Activated T-cell treated with anti-CD3 and anti-CD28 coated beads for 24 hours (primary cell): Measurements from ENCODE around the gene DUS2.
"Not testable (repeated sequence)": the region's sequence is repeated elsewhere in the genome, so short reads cannot be mapped to it uniquely, and the experiment has no call there.

Source experiments
- DNase-seq: peaks from one replicate; pipeline ENCODE4 v3.0.0-alpha.2; 2020; ENCODE audit warnings: low read depth

The DUS2 gene

DNA sequence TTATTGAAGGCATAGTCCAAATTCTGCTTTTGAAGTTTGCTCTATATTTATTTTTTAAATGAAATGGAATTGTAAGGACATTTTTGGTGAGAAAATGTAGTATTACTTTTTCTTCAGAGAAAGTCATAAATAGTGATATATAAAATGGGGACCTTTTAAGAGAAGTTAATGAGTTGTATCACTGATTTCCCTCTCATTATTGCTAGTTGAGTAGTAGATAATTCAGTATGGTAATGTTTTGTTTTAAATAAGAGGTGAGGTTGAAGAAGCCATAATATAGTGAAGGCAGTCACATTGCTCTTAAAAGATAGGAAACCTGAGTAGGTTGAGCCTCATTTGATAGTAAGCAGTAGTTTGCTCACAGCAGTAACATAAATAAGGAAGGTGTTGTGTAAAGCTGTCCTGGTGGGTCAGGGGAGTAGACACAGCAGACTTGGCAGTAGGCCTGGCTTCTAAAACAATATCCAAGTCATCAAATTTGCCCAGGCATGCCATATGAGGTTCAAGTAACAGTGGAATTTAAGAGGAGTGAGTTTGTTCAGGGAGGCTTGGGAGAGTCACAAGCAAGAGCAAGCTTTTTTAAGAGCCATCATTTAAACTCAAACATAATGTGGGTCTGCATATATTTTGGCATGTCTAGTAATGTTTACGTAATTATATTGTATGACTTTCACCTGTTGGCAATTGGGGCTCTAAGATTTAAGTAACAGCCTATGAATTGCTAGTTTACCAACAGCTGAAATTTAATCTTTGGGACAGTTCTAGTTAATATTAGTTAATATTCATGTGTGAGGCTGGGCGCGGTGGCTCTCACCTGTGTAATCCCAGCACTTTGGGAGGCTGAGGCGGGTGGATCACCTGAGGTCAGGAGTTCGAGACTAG lies 68.5 kb downstream of the DUS2 start:
- DNase-seq: no peak

DNA sequence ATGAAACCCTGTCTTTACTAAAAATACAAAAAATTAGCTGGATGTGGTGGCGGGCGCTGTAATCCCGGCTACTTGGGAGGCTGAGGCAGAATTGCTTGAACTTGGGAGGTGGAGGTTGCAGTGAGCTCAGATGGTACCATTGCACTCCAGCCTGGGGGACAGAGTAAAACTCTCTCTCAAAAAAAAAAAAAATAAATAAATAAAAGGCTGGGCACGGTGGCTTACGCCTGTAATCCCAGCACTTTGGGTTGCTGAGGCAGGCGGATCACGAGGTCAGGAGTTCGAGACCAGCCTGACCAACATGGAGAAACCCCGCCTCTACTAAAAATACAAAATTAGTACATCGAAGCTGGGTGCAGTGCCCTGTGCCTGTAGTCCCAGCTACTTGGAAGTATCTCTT lies 69.2 kb downstream of the DUS2 start:
- not testable (repeated sequence) for DNase-seq

DNA sequence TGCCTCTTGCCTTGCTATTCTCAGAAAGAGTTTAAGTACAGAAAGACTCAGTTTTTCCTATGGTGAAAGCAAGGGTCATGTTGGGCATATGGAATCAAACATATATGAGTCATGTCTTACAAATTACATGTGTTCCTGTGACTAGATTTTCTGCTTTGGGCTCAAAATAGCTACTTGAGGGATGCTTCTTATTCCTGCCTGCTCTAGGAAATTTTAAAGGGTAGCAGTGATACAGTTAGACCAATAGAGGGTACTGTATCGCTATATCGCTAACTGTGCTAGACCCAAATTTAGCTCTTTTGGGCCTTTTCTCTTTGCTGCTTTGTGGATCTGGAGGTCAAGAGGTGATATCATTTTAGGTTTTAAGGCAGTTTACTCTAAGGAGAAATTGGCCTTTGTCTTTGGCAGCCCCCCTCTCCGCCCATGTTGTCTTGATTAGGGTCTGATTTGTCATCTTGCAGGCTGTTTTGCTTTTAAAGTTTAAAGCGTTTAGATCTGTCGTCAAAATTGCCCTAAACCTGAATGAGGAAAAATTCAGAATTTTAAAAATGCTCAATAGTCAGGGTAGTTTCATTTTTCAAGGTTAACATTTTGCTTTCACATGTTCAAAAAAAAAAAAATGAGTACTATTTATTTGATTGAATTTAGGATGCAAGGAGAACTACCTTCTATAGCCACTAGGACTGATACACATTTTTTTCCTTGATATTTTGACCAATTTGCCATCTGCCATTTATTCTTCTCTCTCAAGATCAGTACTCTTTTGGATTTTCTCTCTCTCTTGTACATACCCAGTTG lies 70.9 kb downstream of the DUS2 start:
- DNase-seq: no peak

- DNase-seq: no peak
Measured at GRCh38 chr16:68094614-68094934, 71.5 kb downstream of the DUS2 start.

- no peak for DNase-seq
Measured at GRCh38 chr16:68096491-68096890, 73.4 kb downstream of the DUS2 start.

DNA sequence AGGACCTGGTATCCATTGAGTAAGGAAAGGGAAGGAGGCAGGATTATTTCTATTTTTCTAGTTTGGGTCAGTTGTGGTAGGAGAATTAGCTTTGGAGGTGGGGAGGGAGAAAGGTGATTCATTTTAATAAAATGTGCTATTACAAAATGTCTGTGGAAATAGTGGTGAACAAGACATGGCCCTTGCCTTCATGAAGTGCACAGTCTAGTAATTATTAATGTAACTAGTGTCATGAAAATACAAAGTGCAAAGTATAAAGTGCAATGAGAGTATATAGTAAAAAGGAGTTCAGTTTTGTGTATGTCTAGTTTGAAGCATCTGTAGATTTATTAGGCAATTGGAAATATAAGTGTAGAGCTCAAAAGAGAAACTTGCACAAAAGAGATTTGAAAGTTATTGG lies 74.0 kb downstream of the DUS2 start:
- no peak for DNase-seq

- DNase-seq: no peak
Measured at GRCh38 chr16:68097895-68098294, 74.8 kb downstream of the DUS2 start.

- no peak for DNase-seq
Measured at GRCh38 chr16:68100488-68100887, 77.4 kb downstream of the DUS2 start.

GRCh38 chr16:68105611-68106010 lies 82.5 kb downstream of the DUS2 start:
- no peak for DNase-seq

DNA sequence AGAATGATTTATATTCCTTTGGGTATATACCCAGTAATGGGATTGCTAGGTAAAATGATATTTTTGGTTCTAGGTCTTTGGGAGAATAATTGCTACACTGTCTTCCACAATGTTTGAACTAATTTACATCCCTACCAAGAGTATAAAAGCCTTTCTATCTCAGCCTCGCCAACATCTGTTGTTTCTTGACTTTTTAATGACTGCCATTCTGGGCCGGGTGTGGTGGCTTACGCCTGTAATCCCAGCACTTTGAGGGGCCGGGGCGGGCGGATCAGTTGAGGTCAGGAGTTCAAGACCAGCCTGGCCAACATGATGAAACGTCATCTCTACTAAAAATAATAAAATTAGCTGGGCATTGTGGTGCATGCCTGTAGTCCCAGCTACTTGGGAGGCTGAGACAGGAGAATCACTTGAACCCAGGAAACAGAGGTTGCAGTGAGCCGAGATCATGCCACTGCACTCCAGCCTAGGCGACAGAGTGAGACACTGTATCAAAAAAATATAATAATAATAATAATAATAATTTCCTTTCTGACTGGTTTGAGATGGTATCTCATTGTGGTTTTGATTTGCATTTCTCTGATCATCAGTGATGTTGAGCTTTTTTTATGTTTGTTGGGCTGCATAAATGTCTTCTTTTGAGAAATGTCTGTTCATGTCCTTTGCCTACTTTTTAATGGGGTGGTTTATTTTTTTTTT lies 84.3 kb downstream of the DUS2 start:
- not testable (repeated sequence) for DNase-seq

GRCh38 chr16:68109156-68109555 lies 86.1 kb downstream of the DUS2 start:
- not testable (repeated sequence) for DNase-seq

DNA sequence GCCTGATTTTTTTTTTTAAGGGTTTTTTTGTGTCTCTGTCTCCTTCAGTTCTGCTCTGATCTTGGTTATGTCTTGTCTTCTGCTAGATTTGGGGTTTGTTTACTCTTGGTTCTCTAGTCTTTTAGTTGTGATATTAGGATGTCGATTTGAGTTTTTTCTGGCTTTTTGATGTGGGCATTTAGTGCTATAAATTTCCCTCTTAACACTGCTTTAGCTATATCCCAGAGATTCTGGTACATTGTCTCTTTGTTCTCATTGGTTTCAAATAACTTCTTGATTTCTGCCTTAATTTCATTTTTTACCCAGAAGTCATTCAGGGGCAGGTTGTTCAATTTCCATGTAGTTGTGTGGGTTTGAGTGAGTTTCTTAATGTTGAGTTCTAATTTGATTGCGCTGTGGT lies 87.5 kb downstream of the DUS2 start:
- DNase-seq: not testable (repeated sequence)

- no peak for DNase-seq
Measured at GRCh38 chr16:68111379-68111778, 88.3 kb downstream of the DUS2 start.

- DNase-seq: no peak
Measured at GRCh38 chr16:68113059-68113761, 90.1 kb downstream of the DUS2 start.

GRCh38 chr16:68113765-68114240 lies 90.7 kb downstream of the DUS2 start:
- no peak for DNase-seq

GRCh38 chr16:68114939-68115338 lies 91.9 kb downstream of the DUS2 start:
- not testable (repeated sequence) for DNase-seq

GRCh38 chr16:68115851-68116250 lies 92.8 kb downstream of the DUS2 start:
- DNase-seq: no peak

- no peak for DNase-seq
Measured at GRCh38 chr16:68116256-68116867, 93.3 kb downstream of the DUS2 start.

GRCh38 chr16:68117884-68118283 lies 94.8 kb downstream of the DUS2 start:
- DNase-seq: no peak

DNA sequence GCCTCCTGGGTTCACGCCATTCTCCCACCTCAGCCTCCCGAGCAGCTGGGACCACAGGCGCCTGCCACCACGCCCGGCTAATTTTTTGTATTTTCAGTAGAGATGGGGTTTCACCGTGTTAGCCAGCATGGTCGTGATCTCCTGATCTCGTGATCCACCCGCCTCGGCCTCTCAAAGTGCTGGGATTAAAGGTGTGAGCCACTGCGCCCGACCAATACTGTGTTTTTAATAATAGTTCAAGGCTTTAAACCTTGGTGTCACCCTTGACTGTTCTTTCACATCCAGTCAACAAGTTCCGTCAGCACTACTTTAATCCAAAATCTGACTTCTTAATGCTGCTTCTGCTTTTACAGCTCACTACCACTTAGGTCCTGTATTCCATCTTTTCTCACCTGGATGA lies 95.9 kb downstream of the DUS2 start:
- DNase-seq: not testable (repeated sequence)

DNA sequence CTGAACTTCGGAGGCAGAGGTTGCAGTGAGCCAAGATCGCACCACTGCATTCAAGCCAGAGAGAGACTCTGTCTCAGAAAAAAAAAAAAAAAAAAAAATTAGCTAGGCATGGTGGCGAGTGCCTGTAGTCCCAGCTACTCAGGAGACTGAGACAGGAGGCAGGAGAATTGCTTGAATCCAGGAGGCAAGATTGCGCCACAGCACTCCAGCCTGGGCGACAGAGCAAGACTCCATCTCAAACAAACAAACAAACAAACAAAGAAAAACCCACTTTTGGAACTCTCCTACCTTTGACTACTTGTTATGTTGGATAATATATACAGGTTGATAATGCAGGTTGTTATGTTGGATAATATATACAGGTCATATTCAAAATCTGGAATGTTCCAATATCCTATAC lies 97.4 kb downstream of the DUS2 start:
- not testable (repeated sequence) for DNase-seq
